Esophagus squamous epithelium (tissue), 5 donors: ENCODE results near the gene RDH5. TPM values are rescaled to one million over a fixed set of nuclear protein-coding genes. Genes with fewer than 3 reads are reported as not detected.

Experiments used
- DNase-seq: peaks from one replicate; lab custom pipeline; 2025; lab: John Stamatoyannopoulos, UW
- H3K27ac ChIP-seq, 4 donors: fragments of 200-600 bp; sonication (generic); one replicate each; pipeline ENCODE4 v1.5.1; 2016 to 2019; ENCODE audit warnings: mild to moderate bottlenecking in 1 of 4
- H3K27me3 ChIP-seq, 4 donors: fragments of 200-600 bp; sonication (generic); 1 replicate in 3 of 4; 2 replicates in 1 of 4; pipeline versions ENCODE4 v1.5.1 to v1.6.0; 2017 to 2021; ENCODE audit warnings: antibody characterized with exemption in 1 of 4
- H3K36me3 ChIP-seq, 3 donors: fragments of 200-600 bp; sonication (generic); one replicate each; pipeline ENCODE4 v1.5.1; 2016 to 2019
- H3K4me1 ChIP-seq, 3 donors: fragments of 200-600 bp; sonication (generic); one replicate each; pipeline ENCODE4 v1.5.1; 2017 to 2019
- H3K4me3 ChIP-seq, 4 donors: fragments of 200-600 bp; sonication (generic); 1 replicate in 3 of 4; 2 replicates in 1 of 4; pipeline ENCODE4 v1.5.1; 2016 to 2019; ENCODE audit warnings: mild to moderate bottlenecking in 2 of 4, moderate library complexity in 1 of 4
- H3K9me3 ChIP-seq, 3 donors: fragments of 200-600 bp; sonication (generic); one replicate each; pipeline ENCODE4 v1.5.1; 2016 to 2019
- POLR2A ChIP-seq, 4 donors: fragments of 450-650 bp; IDR thresholded peaks; one replicate each; pipeline ENCODE4 v1.6.1; 2017; ENCODE audit warnings: antibody characterized with exemption in 4 of 4, mild to moderate bottlenecking in 4 of 4, moderate library complexity in 3 of 4
- WGBS, 2 donors: methylation state at CpG; one replicate each; pipeline ENCODE4 v1.1.5; 2018; 5-methylcytosine and 5-hydroxymethylcytosine counted together
- intact Hi-C: fragments of 100-400 bp; cut with DNase I; formaldehyde crosslinking; loops from one replicate; pipeline ENCODE4 v1.15.0; 2022
- total RNA-seq, 4 donors: library from RNA; depleted of rRNA; stranded (reverse); fragments of >200 nt; gene quantifications; one replicate each; pipeline ENCODE4 v1.1.0, GENCODE V29; 2016
- TF ChIP-seq, protein P1 (sequence below), 6 experiments: fragments of 450-650 bp in 4 of 6; fragments of 200-600 bp in 2 of 6; sonication (generic) in 2 of 6; IDR thresholded peaks; one replicate each; pipeline ENCODE4 v1.5.1; 2016 to 2019; ENCODE audit warnings: antibody characterized with exemption in 6 of 6, mild to moderate bottlenecking in 4 of 6, moderate library complexity in 4 of 6
- donor health status: DM: yes; HTN: yes; CAD: no.

The RDH5 gene
- total RNA-seq, 4 donors from 2014 or later: 1.3 to 13.5 (median 4.1) TPM

DNA sequence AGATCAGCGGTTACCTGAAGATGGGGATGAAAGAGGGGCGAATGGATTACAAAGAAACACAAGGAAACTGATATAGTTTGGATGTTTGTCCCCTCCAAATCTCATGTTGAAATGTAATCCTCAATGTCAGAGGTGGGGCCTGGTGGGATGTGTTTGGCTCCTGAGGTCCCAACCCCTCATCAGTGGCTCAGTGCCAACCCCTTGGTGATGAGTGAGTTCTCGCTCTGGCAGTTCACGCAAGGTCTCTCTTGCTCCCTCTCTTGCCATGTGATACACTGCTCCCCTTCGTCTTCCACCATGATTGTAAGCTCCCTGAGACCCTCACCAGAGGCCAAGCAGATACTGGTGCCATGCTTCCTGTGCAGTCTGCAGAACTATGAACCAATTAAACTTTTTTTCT lies 40.5 kb upstream of the RDH5 start:
- WGBS, 2 donors: 86 to 90% methylated on average over 5 of the region's 5 CpGs
- Histone ChIP-seq H3K9me3 (no peaks in the 10 kb centered on the region), H3K27ac (no peak overlapping the region), H3K4me3 (no peak overlapping the region), H3K27me3 (peaks cover 0 to 12% (median 0%) of the 10 kb centered on the region in 4 donors), H3K36me3 (no peaks in the 10 kb centered on the region), H3K4me1 (peaks cover 6 to 15% (median 10%) of the 10 kb centered on the region in 3 donors)
- TF ChIP-seq, protein P1, sequence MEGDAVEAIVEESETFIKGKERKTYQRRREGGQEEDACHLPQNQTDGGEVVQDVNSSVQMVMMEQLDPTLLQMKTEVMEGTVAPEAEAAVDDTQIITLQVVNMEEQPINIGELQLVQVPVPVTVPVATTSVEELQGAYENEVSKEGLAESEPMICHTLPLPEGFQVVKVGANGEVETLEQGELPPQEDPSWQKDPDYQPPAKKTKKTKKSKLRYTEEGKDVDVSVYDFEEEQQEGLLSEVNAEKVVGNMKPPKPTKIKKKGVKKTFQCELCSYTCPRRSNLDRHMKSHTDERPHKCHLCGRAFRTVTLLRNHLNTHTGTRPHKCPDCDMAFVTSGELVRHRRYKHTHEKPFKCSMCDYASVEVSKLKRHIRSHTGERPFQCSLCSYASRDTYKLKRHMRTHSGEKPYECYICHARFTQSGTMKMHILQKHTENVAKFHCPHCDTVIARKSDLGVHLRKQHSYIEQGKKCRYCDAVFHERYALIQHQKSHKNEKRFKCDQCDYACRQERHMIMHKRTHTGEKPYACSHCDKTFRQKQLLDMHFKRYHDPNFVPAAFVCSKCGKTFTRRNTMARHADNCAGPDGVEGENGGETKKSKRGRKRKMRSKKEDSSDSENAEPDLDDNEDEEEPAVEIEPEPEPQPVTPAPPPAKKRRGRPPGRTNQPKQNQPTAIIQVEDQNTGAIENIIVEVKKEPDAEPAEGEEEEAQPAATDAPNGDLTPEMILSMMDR (IDR thresholded peaks at IDR 0.05): no peak
- no peak for TF ChIP-seq POLR2A (IDR thresholded peaks at IDR 0.05)
- intact Hi-C loops: no loop called here
- DNase-seq: no peak

GRCh38 chr12:55681142-55682077 lies 38.8 kb upstream of the RDH5 start:
- intact Hi-C loops: no loop called here
- Histone ChIP-seq H3K4me1 (peaks cover 6 to 15% (median 10%) of the 10 kb centered on the region in 3 donors), H3K36me3 (no peaks in the 10 kb centered on the region), H3K27ac (no peak overlapping the region), H3K4me3 (peak overlapping the region in 1 of 4 donors; percentile 39), H3K27me3 (peaks cover 0 to 12% (median 0%) of the 10 kb centered on the region in 4 donors), H3K9me3 (no peaks in the 10 kb centered on the region)
- WGBS, 2 donors: 1 to 11% methylated on average over 8 of the region's 17 CpGs
- TF ChIP-seq POLR2A (IDR thresholded peaks at IDR 0.05): no peak
- TF ChIP-seq, protein P1 (IDR thresholded peaks at IDR 0.05): peak in 1 of 6 experiments; percentile 10
- no peak for DNase-seq

DNA sequence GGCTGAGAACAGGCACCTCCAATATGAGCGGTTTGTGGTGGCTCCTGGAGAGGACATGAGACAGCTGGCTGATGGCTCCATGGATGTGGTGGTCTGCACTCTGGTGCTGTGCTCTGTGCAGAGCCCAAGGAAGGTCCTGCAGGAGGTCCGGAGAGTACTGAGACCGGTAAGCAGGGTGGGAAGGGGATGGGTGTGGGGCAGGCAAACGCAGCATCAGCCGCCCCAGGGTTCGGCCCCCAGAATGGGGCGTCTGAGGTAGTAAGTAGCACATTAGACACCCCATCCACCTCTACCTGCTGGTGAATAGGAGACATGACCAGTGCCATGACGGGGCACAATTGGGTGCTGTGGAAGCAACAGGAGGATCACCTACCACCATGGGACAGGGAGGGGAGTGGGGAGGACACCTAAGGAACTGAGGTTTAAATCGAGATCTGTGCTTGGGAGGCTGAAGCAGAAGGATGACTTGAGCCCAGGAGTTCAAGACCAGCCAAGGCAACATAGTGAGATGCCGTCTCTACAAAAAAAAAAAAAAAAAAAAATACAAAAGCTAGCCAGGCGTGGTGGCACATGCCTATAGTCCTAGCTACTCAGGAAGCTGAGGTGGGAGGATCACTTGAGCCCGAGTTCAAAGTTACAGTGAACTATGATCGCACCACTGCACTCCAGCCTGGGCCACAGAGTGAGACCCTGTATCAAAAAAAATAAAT lies 38.0 kb upstream of the RDH5 start:
- H3K4me3 ChIP-seq: peak overlapping the region in 1 of 4 donors; percentile 39
- intact Hi-C loops: no loop called here
- peaks cover 0 to 12% (median 0%) of the 10 kb centered on the region in 4 donors for H3K27me3 ChIP-seq
- H3K27ac ChIP-seq: no peak overlapping the region
- no peak for TF ChIP-seq POLR2A (IDR thresholded peaks at IDR 0.05)
- TF ChIP-seq, protein P1 (IDR thresholded peaks at IDR 0.05): no peak
- H3K36me3 ChIP-seq: no peaks in the 10 kb centered on the region
- WGBS, 2 donors: 62 to 78% methylated on average over 6 to 12 of the region's 13 CpGs
- peaks cover 6 to 15% (median 10%) of the 10 kb centered on the region in 3 donors for H3K4me1 ChIP-seq
- H3K9me3 ChIP-seq: no peaks in the 10 kb centered on the region
- DNase-seq: no peak

GRCh38 chr12:55683676-55684075 lies 36.5 kb upstream of the RDH5 start:
- H3K27ac ChIP-seq: no peak overlapping the region
- no peaks in the 10 kb centered on the region for H3K9me3 ChIP-seq
- intact Hi-C loops: no loop called here
- no peak overlapping the region for H3K4me3 ChIP-seq
- no peak for TF ChIP-seq POLR2A (IDR thresholded peaks at IDR 0.05)
- TF ChIP-seq, protein P1 (IDR thresholded peaks at IDR 0.05): no peak
- WGBS, 2 donors: 87 to 96% methylated on average over 7 of the region's 7 CpGs
- peaks cover 0 to 5% (median 0%) of the 10 kb centered on the region in 3 donors for H3K36me3 ChIP-seq
- peaks cover 0 to 12% (median 0%) of the 10 kb centered on the region in 4 donors for H3K27me3 ChIP-seq
- peaks cover 6 to 15% (median 10%) of the 10 kb centered on the region in 3 donors for H3K4me1 ChIP-seq
- DNase-seq: no peak
